ENCODE results near the gene IFNGR2. TPM values are rescaled to one million over a fixed set of nuclear protein-coding genes. Genes with fewer than 3 reads are reported as not detected.
"Not testable (repeated sequence)": the region's sequence is repeated elsewhere in the genome, so short reads cannot be mapped to it uniquely, and the experiment has no call there.

Gene IFNGR2
- polyA plus RNA-seq, 1 donor (not counting 4 experiments of a cell fraction or from before 2014, with no cell fraction given), result 94.3 TPM

DNA sequence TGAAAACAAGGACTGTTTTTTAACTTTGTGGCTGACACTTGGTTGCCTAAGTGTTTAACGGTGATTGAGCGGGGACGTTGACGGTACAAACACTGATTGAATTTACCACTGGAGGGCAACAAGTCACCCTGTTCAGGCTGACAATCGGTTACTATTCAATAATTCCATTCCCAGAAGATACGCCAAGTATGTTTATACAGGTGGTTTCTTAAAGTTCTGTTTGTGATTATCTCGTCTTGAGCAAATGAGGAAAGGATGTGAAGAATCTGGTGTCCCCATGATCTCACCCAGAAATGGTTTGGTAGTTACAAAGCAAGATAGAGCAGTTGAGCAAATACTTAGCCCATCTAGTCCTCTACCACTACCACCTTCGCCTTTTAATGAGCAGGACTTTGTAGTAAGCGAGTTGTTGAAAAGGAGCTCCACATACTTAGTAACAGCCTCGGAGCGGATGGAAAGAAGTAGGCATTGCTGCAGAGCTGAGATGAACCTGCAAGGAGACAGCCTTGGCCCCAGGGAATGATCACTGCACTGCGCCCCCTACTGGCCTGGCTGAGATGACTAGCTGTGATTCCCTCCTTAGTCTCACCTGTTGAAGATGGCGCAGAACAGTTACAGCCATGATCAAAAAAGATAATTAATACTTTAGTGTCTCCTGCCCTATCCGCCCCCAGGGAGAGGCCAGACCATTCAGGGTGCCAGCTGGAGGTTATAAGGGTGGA is 42.2 kb upstream of the IFNGR2 start:
- Histone ChIP-seq H3K27ac (ENCODE audit: control insufficient read depth, insufficient read depth, low read length) (peak overlapping the region; percentile 54), H3K27me3 (ENCODE audit: control insufficient read depth, extremely low read depth, insufficient read depth, low read length) (no peaks in the 10 kb centered on the region), H3K9me3 (ENCODE audit: control insufficient read depth, low read depth, low read length) (no peaks in the 10 kb centered on the region), H3K9ac (ENCODE audit: control insufficient read depth, extremely low read depth, insufficient read depth, low read length) (peak overlapping the region; percentile 51), H3K4me2 (ENCODE audit: control insufficient read depth, extremely low read depth, insufficient read depth, low read depth, low read length) (peak overlapping the region; percentile 84), H3K36me3 (ENCODE audit: control insufficient read depth in 2 of 2, extremely low read depth in 1 of 2, insufficient read depth in 2 of 2, low read length in 2 of 2) (peaks cover 0 to 1% of the 10 kb centered on the region in 2 experiments), H3K4me1 (ENCODE audit: control insufficient read depth, extremely low read depth, insufficient read depth, low read length) (peaks cover 17% of the 10 kb centered on the region), H4K20me1 (ENCODE audit: control insufficient read depth, extremely low read depth, insufficient read depth, low read length) (no peaks in the 10 kb centered on the region), H2AFZ (ENCODE audit: control insufficient read depth, low read length) (peak overlapping the region; percentile 53), H3K79me2 (ENCODE audit: control insufficient read depth, insufficient read depth, low read length) (no peaks in the 10 kb centered on the region), H3K4me3 (ENCODE audit: control insufficient read depth in 2 of 3, extremely low read depth in 1 of 3, insufficient read depth in 2 of 3, low read depth in 1 of 3, low read length in 3 of 3) (peak overlapping the region in 2 of 3 experiments; percentile 57 to 58), H3K9me1 (ENCODE audit: control insufficient read depth, extremely low read depth, insufficient read depth, low read length) (no peaks in the 10 kb centered on the region)
- DNase-seq (ENCODE audit: low read depth, low spot score), result no peak
- TF ChIP-seq EZH2 (IDR thresholded peaks at IDR 0.05; ENCODE audit: low read length) (no peak), CTCF (optimal IDR thresholded peaks at IDR 0.05 in 1 of 3, IDR thresholded peaks at IDR 0.05 in 1 of 3, conservative IDR thresholded peaks at IDR 0.05 in 1 of 3; ENCODE audit: extremely low read depth in 1 of 3, insufficient read depth in 2 of 3, low read length in 3 of 3) (peak; percentile 95 to 99 (median 97))
- dilution Hi-C loops (cut with MboI; ENCODE audit: extremely low pct_ligation_motif_present, low sequenced_read_pairs), result no loop called here
- FAIRE-seq, result peak; percentile 51

DNA sequence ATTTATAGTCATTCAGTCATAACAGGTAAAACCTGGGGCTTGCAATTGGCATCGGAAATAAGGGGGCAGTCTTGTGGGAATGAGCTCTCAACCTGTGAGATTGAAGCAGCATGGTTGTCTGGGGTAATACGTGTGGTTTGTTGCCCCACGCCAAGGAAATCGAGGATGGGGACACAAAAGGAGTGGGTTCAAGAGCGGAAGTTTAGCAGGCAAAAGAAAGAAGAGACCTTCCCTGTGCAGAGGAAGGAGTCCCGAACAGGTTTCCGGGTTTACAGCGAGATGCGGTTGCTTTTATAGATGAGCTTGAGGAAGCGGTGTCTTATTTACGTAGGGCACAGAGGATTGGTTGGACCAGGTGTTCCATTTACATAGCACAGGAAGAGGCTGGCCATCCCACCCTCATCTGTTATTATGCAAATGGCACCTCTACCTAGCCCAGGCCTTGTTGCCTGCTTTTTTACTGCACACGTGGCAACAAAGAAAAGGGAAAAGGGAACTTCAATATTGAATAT is 41.1 kb upstream of the IFNGR2 start:
- H3K9me3 ChIP-seq (ENCODE audit: control insufficient read depth, low read depth, low read length), result peaks cover 6% of the 10 kb centered on the region
- peaks cover 17% of the 10 kb centered on the region for H3K4me1 ChIP-seq (ENCODE audit: control insufficient read depth, extremely low read depth, insufficient read depth, low read length)
- no peaks in the 10 kb centered on the region for H4K20me1 ChIP-seq (ENCODE audit: control insufficient read depth, extremely low read depth, insufficient read depth, low read length)
- H3K9me1 ChIP-seq (ENCODE audit: control insufficient read depth, extremely low read depth, insufficient read depth, low read length), result no peaks in the 10 kb centered on the region
- peak overlapping the region; percentile 51 for H3K9ac ChIP-seq (ENCODE audit: control insufficient read depth, extremely low read depth, insufficient read depth, low read length)
- no peak for DNase-seq (ENCODE audit: low read depth, low spot score)
- no peaks in the 10 kb centered on the region for H3K27me3 ChIP-seq (ENCODE audit: control insufficient read depth, extremely low read depth, insufficient read depth, low read length)
- H3K79me2 ChIP-seq (ENCODE audit: control insufficient read depth, insufficient read depth, low read length), result no peaks in the 10 kb centered on the region
- peak; percentile 75 for FAIRE-seq
- peak overlapping the region; percentile 2 to 58 (median 57) for H3K4me3 ChIP-seq (ENCODE audit: control insufficient read depth in 2 of 3, extremely low read depth in 1 of 3, insufficient read depth in 2 of 3, low read depth in 1 of 3, low read length in 3 of 3)
- peak overlapping the region; percentile 54 for H3K27ac ChIP-seq (ENCODE audit: control insufficient read depth, insufficient read depth, low read length)
- no peaks in the 10 kb centered on the region for H3K36me3 ChIP-seq (ENCODE audit: control insufficient read depth in 2 of 2, extremely low read depth in 1 of 2, insufficient read depth in 2 of 2, low read length in 2 of 2)
- dilution Hi-C loops (cut with MboI; ENCODE audit: extremely low pct_ligation_motif_present, low sequenced_read_pairs), result no loop called here
- peak overlapping the region; percentile 67 for H2AFZ ChIP-seq (ENCODE audit: control insufficient read depth, low read length)
- no peak for TF ChIP-seq EZH2 (IDR thresholded peaks at IDR 0.05; ENCODE audit: low read length)
- no peak for TF ChIP-seq CTCF (optimal IDR thresholded peaks at IDR 0.05 in 1 of 3, IDR thresholded peaks at IDR 0.05 in 1 of 3, conservative IDR thresholded peaks at IDR 0.05 in 1 of 3; ENCODE audit: extremely low read depth in 1 of 3, insufficient read depth in 2 of 3, low read length in 3 of 3)
- H3K4me2 ChIP-seq (ENCODE audit: control insufficient read depth, extremely low read depth, insufficient read depth, low read depth, low read length), result peak overlapping the region; percentile 84

- H3K9ac ChIP-seq (ENCODE audit: control insufficient read depth, extremely low read depth, insufficient read depth, low read length); H3K79me2 ChIP-seq (ENCODE audit: control insufficient read depth, insufficient read depth, low read length); H3K9me1 ChIP-seq (ENCODE audit: control insufficient read depth, extremely low read depth, insufficient read depth, low read length); FAIRE-seq; H3K4me2 ChIP-seq (ENCODE audit: control insufficient read depth, extremely low read depth, insufficient read depth, low read depth, low read length); H4K20me1 ChIP-seq (ENCODE audit: control insufficient read depth, extremely low read depth, insufficient read depth, low read length); H3K36me3 ChIP-seq (ENCODE audit: control insufficient read depth in 2 of 2, extremely low read depth in 1 of 2, insufficient read depth in 2 of 2, low read length in 2 of 2); H3K4me3 ChIP-seq (ENCODE audit: control insufficient read depth in 2 of 3, extremely low read depth in 1 of 3, insufficient read depth in 2 of 3, low read depth in 1 of 3, low read length in 3 of 3); dilution Hi-C loops (cut with MboI; ENCODE audit: extremely low pct_ligation_motif_present, low sequenced_read_pairs); H2AFZ ChIP-seq (ENCODE audit: control insufficient read depth, low read length); H3K27ac ChIP-seq (ENCODE audit: control insufficient read depth, insufficient read depth, low read length); DNase-seq (ENCODE audit: low read depth, low spot score); H3K27me3 ChIP-seq (ENCODE audit: control insufficient read depth, extremely low read depth, insufficient read depth, low read length): not testable (repeated sequence)
- Histone ChIP-seq H3K4me1 (ENCODE audit: control insufficient read depth, extremely low read depth, insufficient read depth, low read length) (peaks cover 17% of the 10 kb centered on the region), H3K9me3 (ENCODE audit: control insufficient read depth, low read depth, low read length) (peaks cover 18% of the 10 kb centered on the region)
Observed at GRCh38 chr21:33363911-33364609, 39.2 kb upstream of the IFNGR2 start.
